Stimulated activated CD4-positive, alpha-beta T cell treated with anti-CD3 and anti-CD28 coated beads, Interleukin-4, amount 100 ng/mL, for 1 hour (primary cell): ENCODE data around the gene VGF.
"Not testable (repeated sequence)": the region's sequence is repeated elsewhere in the genome, so short reads cannot be mapped to it uniquely, and the experiment has no call there.

Experiments used
- DNase-seq: peaks from one replicate; pipeline ENCODE4 v3.0.0-alpha.2; 2020

Gene VGF

GRCh38 chr7:101114492-101114891, 50.9 kb downstream of the VGF start:
- DNase-seq, result no peak

- no peak for DNase-seq
Measured at GRCh38 chr7:101113836-101114235, 51.5 kb downstream of the VGF start.

GRCh38 chr7:101113140-101113539, 52.2 kb downstream of the VGF start:
- not testable (repeated sequence) for DNase-seq
